GM23338 (cell line): ENCODE measurements around the gene HTR4. TPM values are rescaled to one million over a fixed set of nuclear protein-coding genes. Genes with fewer than 3 reads are reported as not detected.

Experiments
- ATAC-seq: fragments of 200-7000 bp; cut with Tn5 transposase; 3 replicates; pipeline ENCODE4 v1.9.1; 2020
- DNase-seq: peaks from one replicate; pipeline ENCODE4 v3.0.0-alpha.2; 2015; ENCODE audit warnings: low spot score
- H2AFZ ChIP-seq: fragments of 200-600 bp; sonication (generic); 2 replicates; pipeline ENCODE4 v1.8.0; 2016; ENCODE audit warnings: antibody characterized with exemption, mild to moderate bottlenecking, moderate library complexity
- H3F3A ChIP-seq: fragments of 200-600 bp; sonication (generic); replicated peaks from 2 replicates; pipeline ENCODE4 v1.8.0; 2017; ENCODE audit warnings: antibody characterized with exemption, mixed run types, low read depth
- H3K27ac ChIP-seq: fragments of 200-600 bp; sonication (generic); 2 replicates; pipeline ENCODE4 v1.6.1; 2016; ENCODE audit warnings: low read depth
- H3K27me3 ChIP-seq: fragments of 200-600 bp; sonication (generic); 2 replicates; pipeline ENCODE4 v1.8.0; 2016; ENCODE audit warnings: mild to moderate bottlenecking, mixed run types, moderate library complexity; ENCODE audit not compliant: insufficient read depth
- H3K36me3 ChIP-seq: fragments of 200-600 bp; sonication (generic); 2 replicates; pipeline ENCODE4 v1.8.0; 2016; ENCODE audit warnings: mild to moderate bottlenecking; ENCODE audit not compliant: insufficient read depth
- H3K4me1 ChIP-seq: fragments of 200-600 bp; sonication (generic); 2 replicates; pipeline ENCODE4 v1.8.0; 2016; ENCODE audit warnings: mild to moderate bottlenecking, moderate library complexity; ENCODE audit not compliant: insufficient read depth
- H3K4me2 ChIP-seq: fragments of 200-600 bp; sonication (generic); 2 replicates; pipeline ENCODE4 v1.7.1; 2017; ENCODE audit warnings: mixed run types
- H3K4me3 ChIP-seq: fragments of 200-600 bp; sonication (generic); 2 replicates; pipeline ENCODE4 v1.6.1; 2016; ENCODE audit warnings: mixed run types
- H3K79me2 ChIP-seq: fragments of 200-600 bp; sonication (generic); replicated peaks from 2 replicates; pipeline ENCODE4 v1.8.0; 2017; ENCODE audit warnings: mild to moderate bottlenecking; ENCODE audit not compliant: insufficient read depth
- H3K9me2 ChIP-seq: fragments of 200-600 bp; sonication (generic); 2 replicates; pipeline ENCODE4 v1.8.0; 2017; ENCODE audit not compliant: insufficient read depth
- H4K20me1 ChIP-seq: fragments of 200-600 bp; sonication (generic); replicated peaks from 2 replicates; pipeline ENCODE4 v1.8.0; 2017; ENCODE audit warnings: mild to moderate bottlenecking; ENCODE audit not compliant: insufficient read depth
- H3K27ac Mint-ChIP-seq: 2 replicates; pipeline ENCODE4 v1.8.0; 2020; ENCODE audit warnings: inconsistent platforms, mild to moderate bottlenecking, moderate library complexity, mixed read lengths
- H3K27me3 Mint-ChIP-seq: 3 replicates; pipeline ENCODE4 v1.8.0; 2022; ENCODE audit warnings: low read depth, mild to moderate bottlenecking, moderate library complexity, mixed read lengths, inconsistent platforms; ENCODE audit not compliant: insufficient read depth, poor library complexity
- H3K36me3 Mint-ChIP-seq: 3 replicates; pipeline ENCODE4 v1.8.0; 2021; ENCODE audit warnings: low read depth, mild to moderate bottlenecking, inconsistent platforms, moderate library complexity, mixed read lengths
- H3K4me1 Mint-ChIP-seq: 3 replicates; pipeline ENCODE4 v1.8.0; 2020; ENCODE audit warnings: mild to moderate bottlenecking, inconsistent platforms, mixed read lengths
- H3K4me3 Mint-ChIP-seq: 3 replicates; pipeline ENCODE4 v1.8.0; 2021; ENCODE audit warnings: moderate library complexity, mild to moderate bottlenecking, inconsistent platforms, mixed read lengths
- H3K9me3 Mint-ChIP-seq: 3 replicates; pipeline ENCODE4 v1.8.0; 2020; ENCODE audit warnings: moderate library complexity, mild to moderate bottlenecking, inconsistent platforms, mixed read lengths
- CREB1 ChIP-seq: fragments of 250-450 bp; sonication (Bioruptor Pico); IDR thresholded peaks from 2 replicates; pipeline ENCODE4 v1.5.0; 2020; ENCODE audit warnings: low read depth, mild to moderate bottlenecking, moderate library complexity
- EZH2 ChIP-seq: fragments of 200-600 bp; sonication (generic); IDR thresholded peaks from one replicate; pipeline ENCODE4 v1.8.0; 2017; ENCODE audit warnings: antibody characterized with exemption, mild to moderate bottlenecking, low read depth; ENCODE audit not compliant: unreplicated experiment
- EZH2phosphoT487 ChIP-seq: fragments of 200-600 bp; sonication (generic); IDR thresholded peaks from one replicate; pipeline ENCODE4 v1.8.1; 2018; ENCODE audit warnings: antibody characterized with exemption; ENCODE audit not compliant: unreplicated experiment
- JUNB ChIP-seq: IDR thresholded peaks from one replicate; pipeline ENCODE4 v1.6.1; 2016; ENCODE audit warnings: antibody characterized with exemption; ENCODE audit not compliant: unreplicated experiment
- NANOG ChIP-seq: IDR thresholded peaks from 2 replicates; pipeline ENCODE4 v1.6.1; 2016; ENCODE audit warnings: antibody characterized with exemption, borderline replicate concordance
- POLR2AphosphoS5 ChIP-seq: IDR thresholded peaks from 2 replicates; pipeline ENCODE4 v1.6.1; 2016; ENCODE audit warnings: antibody characterized with exemption, low read depth
- STAT1 ChIP-seq: IDR thresholded peaks from one replicate; pipeline ENCODE4 v1.6.1; 2016; ENCODE audit warnings: antibody characterized with exemption; ENCODE audit not compliant: unreplicated experiment
- ZNF114 ChIP-seq: fragments of 250-450 bp; sonication (Bioruptor Pico); IDR thresholded peaks from 2 replicates; pipeline ENCODE4 v1.5.0; 2020; ENCODE audit warnings: mild to moderate bottlenecking, moderate library complexity
- ZNF331 ChIP-seq: fragments of 250-450 bp; sonication (Bioruptor Pico); IDR thresholded peaks from 2 replicates; pipeline ENCODE4 v1.5.0; 2020; ENCODE audit warnings: low read depth, mild to moderate bottlenecking, moderate library complexity
- polyA plus RNA-seq: library from polyadenylated mRNA; unstranded; fragments of >200 nt; fragmentation: Nextera tagmentation; extraction: Ambion mirVana; gene quantifications from 2 replicates; pipeline ENCODE4 v1.2.1, GENCODE V29; 2016
- total RNA-seq: library from RNA; depleted of rRNA; stranded (reverse); fragments of >200 nt; shearing (Covaris generic); gene quantifications from 2 replicates; pipeline ENCODE4 v1.2.3, GENCODE V29; 2014
- TF ChIP-seq, protein P1 (sequence below), 2 experiments: fragments of 200-600 bp in 1 of 2; sonication (generic) in 1 of 2; conservative IDR thresholded peaks; 2 replicates each; pipeline versions ENCODE4 v1.5.1 to v1.6.1; 2016 to 2017; ENCODE audit warnings: antibody characterized with exemption in 2 of 2, low read depth in 2 of 2, mild to moderate bottlenecking in 2 of 2, moderate library complexity in 1 of 2
- TF ChIP-seq, protein P2 (sequence below): IDR thresholded peaks from 2 replicates; pipeline ENCODE4 v1.6.1; 2016; ENCODE audit warnings: antibody characterized with exemption
- TF ChIP-seq, protein P3 (sequence below): fragments of 250-450 bp; sonication (Bioruptor Pico); IDR thresholded peaks from 2 replicates; pipeline ENCODE4 v1.5.0; 2020; ENCODE audit warnings: mild to moderate bottlenecking, moderate library complexity
- TF ChIP-seq, protein P4 (sequence below): IDR thresholded peaks from one replicate; pipeline ENCODE4 v1.6.1; 2018; ENCODE audit warnings: antibody characterized with exemption; ENCODE audit not compliant: unreplicated experiment

Gene HTR4
- total and polyA plus RNA-seq, 2 experiments from 2014 or later = 0.10 TPM; not detected in 1

DNA sequence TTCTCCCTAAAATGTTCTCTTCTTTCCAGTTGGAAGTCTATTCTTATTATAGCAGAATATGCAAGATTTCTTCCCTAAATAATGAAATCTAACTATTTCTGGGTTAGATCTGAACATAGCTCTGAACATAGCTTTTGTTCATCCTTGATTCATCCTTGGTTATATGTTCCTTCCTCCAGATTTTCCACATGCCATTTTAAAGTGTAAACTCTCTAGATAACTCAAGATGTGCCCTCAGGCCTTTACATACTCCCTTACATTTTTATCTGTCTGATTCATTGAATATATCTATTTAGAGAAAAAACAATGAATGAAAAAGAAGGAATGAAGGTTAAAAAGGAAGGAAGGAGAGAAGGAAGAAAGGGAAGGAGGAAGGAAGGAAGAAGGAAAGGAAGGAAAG lies 169.7 kb downstream of the HTR4 start:
- Histone ChIP-seq H3K4me3 (no peak overlapping the region), H2AFZ (no peak overlapping the region), H4K20me1 (no peaks in the 10 kb centered on the region; the same call in 1 of the 2 replicates), H3F3A (no peaks in the 10 kb centered on the region), H3K4me1 (peaks cover 8% of the 10 kb centered on the region; the same call in 1 of the 2 replicates), H3K27ac (no peak overlapping the region), H3K79me2 (no peaks in the 10 kb centered on the region), H3K9me2 (no peaks in the 10 kb centered on the region), H3K36me3 (no peaks in the 10 kb centered on the region), H3K4me2 (no peak overlapping the region), H3K27me3 (peaks cover 29% of the 10 kb centered on the region)
- ATAC-seq (no peak), DNase-seq (no peak)
- Mint-ChIP-seq H3K27ac (no peak overlapping the region), H3K9me3 (no peaks in the 10 kb centered on the region; the same call in 2 of the 3 replicates), H3K36me3 (no peaks in the 10 kb centered on the region), H3K4me3 (no peak overlapping the region), H3K4me1 (peaks cover 3% of the 10 kb centered on the region), H3K27me3 (no peaks in the 10 kb centered on the region)
- TF ChIP-seq ZNF331 (no peak), JUNB (no peak), EZH2phosphoT487 (no peak), ZNF114 (CRISPR knock-in tag) (no peak), EZH2 (no peak), STAT1 (no peak), CREB1 (CRISPR knock-in tag) (no peak), NANOG (no peak), POLR2AphosphoS5 (no peak)
- TF ChIP-seq, protein P1, sequence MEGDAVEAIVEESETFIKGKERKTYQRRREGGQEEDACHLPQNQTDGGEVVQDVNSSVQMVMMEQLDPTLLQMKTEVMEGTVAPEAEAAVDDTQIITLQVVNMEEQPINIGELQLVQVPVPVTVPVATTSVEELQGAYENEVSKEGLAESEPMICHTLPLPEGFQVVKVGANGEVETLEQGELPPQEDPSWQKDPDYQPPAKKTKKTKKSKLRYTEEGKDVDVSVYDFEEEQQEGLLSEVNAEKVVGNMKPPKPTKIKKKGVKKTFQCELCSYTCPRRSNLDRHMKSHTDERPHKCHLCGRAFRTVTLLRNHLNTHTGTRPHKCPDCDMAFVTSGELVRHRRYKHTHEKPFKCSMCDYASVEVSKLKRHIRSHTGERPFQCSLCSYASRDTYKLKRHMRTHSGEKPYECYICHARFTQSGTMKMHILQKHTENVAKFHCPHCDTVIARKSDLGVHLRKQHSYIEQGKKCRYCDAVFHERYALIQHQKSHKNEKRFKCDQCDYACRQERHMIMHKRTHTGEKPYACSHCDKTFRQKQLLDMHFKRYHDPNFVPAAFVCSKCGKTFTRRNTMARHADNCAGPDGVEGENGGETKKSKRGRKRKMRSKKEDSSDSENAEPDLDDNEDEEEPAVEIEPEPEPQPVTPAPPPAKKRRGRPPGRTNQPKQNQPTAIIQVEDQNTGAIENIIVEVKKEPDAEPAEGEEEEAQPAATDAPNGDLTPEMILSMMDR (conservative IDR thresholded peaks at IDR 0.05; ENCODE audit: low read depth in 2 of 2) = no peak
- TF ChIP-seq, protein P2, sequence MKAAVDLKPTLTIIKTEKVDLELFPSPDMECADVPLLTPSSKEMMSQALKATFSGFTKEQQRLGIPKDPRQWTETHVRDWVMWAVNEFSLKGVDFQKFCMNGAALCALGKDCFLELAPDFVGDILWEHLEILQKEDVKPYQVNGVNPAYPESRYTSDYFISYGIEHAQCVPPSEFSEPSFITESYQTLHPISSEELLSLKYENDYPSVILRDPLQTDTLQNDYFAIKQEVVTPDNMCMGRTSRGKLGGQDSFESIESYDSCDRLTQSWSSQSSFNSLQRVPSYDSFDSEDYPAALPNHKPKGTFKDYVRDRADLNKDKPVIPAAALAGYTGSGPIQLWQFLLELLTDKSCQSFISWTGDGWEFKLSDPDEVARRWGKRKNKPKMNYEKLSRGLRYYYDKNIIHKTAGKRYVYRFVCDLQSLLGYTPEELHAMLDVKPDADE = no peak
- TF ChIP-seq, protein P3, sequence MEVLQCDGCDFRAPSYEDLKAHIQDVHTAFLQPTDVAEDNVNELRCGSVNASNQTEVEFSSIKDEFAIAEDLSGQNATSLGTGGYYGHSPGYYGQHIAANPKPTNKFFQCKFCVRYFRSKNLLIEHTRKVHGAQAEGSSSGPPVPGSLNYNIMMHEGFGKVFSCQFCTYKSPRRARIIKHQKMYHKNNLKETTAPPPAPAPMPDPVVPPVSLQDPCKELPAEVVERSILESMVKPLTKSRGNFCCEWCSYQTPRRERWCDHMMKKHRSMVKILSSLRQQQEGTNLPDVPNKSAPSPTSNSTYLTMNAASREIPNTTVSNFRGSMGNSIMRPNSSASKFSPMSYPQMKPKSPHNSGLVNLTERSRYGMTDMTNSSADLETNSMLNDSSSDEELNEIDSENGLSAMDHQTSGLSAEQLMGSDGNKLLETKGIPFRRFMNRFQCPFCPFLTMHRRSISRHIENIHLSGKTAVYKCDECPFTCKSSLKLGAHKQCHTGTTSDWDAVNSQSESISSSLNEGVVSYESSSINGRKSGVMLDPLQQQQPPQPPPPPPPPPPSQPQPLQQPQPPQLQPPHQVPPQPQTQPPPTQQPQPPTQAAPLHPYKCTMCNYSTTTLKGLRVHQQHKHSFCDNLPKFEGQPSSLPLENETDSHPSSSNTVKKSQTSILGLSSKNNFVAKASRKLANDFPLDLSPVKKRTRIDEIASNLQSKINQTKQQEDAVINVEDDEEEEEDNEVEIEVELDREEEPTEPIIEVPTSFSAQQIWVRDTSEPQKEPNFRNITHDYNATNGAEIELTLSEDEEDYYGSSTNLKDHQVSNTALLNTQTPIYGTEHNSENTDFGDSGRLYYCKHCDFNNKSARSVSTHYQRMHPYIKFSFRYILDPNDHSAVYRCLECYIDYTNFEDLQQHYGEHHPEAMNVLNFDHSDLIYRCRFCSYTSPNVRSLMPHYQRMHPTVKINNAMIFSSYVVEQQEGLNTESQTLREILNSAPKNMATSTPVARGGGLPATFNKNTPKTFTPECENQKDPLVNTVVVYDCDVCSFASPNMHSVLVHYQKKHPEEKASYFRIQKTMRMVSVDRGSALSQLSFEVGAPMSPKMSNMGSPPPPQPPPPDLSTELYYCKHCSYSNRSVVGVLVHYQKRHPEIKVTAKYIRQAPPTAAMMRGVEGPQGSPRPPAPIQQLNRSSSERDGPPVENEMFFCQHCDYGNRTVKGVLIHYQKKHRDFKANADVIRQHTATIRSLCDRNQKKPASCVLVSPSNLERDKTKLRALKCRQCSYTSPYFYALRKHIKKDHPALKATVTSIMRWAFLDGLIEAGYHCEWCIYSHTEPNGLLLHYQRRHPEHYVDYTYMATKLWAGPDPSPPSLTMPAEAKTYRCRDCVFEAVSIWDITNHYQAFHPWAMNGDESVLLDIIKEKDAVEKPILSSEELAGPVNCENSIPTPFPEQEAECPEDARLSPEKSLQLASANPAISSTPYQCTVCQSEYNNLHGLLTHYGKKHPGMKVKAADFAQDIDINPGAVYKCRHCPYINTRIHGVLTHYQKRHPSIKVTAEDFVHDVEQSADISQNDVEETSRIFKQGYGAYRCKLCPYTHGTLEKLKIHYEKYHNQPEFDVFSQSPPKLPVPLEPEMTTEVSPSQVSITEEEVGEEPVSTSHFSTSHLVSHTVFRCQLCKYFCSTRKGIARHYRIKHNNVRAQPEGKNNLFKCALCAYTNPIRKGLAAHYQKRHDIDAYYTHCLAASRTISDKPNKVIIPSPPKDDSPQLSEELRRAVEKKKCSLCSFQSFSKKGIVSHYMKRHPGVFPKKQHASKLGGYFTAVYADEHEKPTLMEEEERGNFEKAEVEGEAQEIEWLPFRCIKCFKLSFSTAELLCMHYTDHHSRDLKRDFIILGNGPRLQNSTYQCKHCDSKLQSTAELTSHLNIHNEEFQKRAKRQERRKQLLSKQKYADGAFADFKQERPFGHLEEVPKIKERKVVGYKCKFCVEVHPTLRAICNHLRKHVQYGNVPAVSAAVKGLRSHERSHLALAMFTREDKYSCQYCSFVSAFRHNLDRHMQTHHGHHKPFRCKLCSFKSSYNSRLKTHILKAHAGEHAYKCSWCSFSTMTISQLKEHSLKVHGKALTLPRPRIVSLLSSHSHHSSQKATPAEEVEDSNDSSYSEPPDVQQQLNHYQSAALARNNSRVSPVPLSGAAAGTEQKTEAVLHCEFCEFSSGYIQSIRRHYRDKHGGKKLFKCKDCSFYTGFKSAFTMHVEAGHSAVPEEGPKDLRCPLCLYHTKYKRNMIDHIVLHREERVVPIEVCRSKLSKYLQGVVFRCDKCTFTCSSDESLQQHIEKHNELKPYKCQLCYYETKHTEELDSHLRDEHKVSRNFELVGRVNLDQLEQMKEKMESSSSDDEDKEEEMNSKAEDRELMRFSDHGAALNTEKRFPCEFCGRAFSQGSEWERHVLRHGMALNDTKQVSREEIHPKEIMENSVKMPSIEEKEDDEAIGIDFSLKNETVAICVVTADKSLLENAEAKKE (CRISPR knock-in tag) = no peak
- TF ChIP-seq, protein P4, sequence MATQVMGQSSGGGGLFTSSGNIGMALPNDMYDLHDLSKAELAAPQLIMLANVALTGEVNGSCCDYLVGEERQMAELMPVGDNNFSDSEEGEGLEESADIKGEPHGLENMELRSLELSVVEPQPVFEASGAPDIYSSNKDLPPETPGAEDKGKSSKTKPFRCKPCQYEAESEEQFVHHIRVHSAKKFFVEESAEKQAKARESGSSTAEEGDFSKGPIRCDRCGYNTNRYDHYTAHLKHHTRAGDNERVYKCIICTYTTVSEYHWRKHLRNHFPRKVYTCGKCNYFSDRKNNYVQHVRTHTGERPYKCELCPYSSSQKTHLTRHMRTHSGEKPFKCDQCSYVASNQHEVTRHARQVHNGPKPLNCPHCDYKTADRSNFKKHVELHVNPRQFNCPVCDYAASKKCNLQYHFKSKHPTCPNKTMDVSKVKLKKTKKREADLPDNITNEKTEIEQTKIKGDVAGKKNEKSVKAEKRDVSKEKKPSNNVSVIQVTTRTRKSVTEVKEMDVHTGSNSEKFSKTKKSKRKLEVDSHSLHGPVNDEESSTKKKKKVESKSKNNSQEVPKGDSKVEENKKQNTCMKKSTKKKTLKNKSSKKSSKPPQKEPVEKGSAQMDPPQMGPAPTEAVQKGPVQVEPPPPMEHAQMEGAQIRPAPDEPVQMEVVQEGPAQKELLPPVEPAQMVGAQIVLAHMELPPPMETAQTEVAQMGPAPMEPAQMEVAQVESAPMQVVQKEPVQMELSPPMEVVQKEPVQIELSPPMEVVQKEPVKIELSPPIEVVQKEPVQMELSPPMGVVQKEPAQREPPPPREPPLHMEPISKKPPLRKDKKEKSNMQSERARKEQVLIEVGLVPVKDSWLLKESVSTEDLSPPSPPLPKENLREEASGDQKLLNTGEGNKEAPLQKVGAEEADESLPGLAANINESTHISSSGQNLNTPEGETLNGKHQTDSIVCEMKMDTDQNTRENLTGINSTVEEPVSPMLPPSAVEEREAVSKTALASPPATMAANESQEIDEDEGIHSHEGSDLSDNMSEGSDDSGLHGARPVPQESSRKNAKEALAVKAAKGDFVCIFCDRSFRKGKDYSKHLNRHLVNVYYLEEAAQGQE = no peak
